Measurements from ENCODE around the gene CCDC38. TPM values are rescaled to one million over a fixed set of nuclear protein-coding genes. Genes with fewer than 3 reads are reported as not detected.

Gene CCDC38
- total RNA-seq, 1 donor from 2014 or later = not detected

GRCh38 chr12:95837240-95838038 lies 105.0 kb downstream of the CCDC38 start:
- Mint-ChIP-seq H3K9me3 (no peaks in the 10 kb centered on the region), H3K4me3 (no peak overlapping the region), H3K27ac (ENCODE audit: unreplicated experiment) (no peak overlapping the region), H3K4me1 (no peaks in the 10 kb centered on the region), H3K27me3 (ENCODE audit: low read depth) (peaks cover 23% of the 10 kb centered on the region), H3K36me3 (ENCODE audit: low read depth) (no peaks in the 10 kb centered on the region)
- no peak for DNase-seq (ENCODE audit: low read depth, low spot score)
- TF ChIP-seq CTCF (conservative IDR thresholded peaks at IDR 0.05) = no peak

GRCh38 chr12:95836630-95837239 lies 105.7 kb downstream of the CCDC38 start:
- H3K9me3 Mint-ChIP-seq = no peaks in the 10 kb centered on the region
- H3K4me1 Mint-ChIP-seq = no peaks in the 10 kb centered on the region
- TF ChIP-seq CTCF (conservative IDR thresholded peaks at IDR 0.05) = no peak
- H3K27ac Mint-ChIP-seq (ENCODE audit: unreplicated experiment) = no peak overlapping the region
- no peak overlapping the region for H3K4me3 Mint-ChIP-seq
- H3K36me3 Mint-ChIP-seq (ENCODE audit: low read depth) = no peaks in the 10 kb centered on the region
- H3K27me3 Mint-ChIP-seq (ENCODE audit: low read depth) = peaks cover 23% of the 10 kb centered on the region
- DNase-seq (ENCODE audit: low read depth, low spot score) = no peak

GRCh38 chr12:95836185-95836609 lies 106.2 kb downstream of the CCDC38 start:
- Mint-ChIP-seq H3K9me3 (no peaks in the 10 kb centered on the region), H3K27ac (ENCODE audit: unreplicated experiment) (no peak overlapping the region), H3K27me3 (ENCODE audit: low read depth) (peaks cover 23% of the 10 kb centered on the region), H3K36me3 (ENCODE audit: low read depth) (no peaks in the 10 kb centered on the region), H3K4me1 (no peaks in the 10 kb centered on the region), H3K4me3 (no peak overlapping the region)
- no peak for DNase-seq (ENCODE audit: low read depth, low spot score)
- no peak for TF ChIP-seq CTCF (conservative IDR thresholded peaks at IDR 0.05)

- H3K27me3 Mint-ChIP-seq (ENCODE audit: low read depth) = peaks cover 23% of the 10 kb centered on the region
- no peaks in the 10 kb centered on the region for H3K9me3 Mint-ChIP-seq
- H3K36me3 Mint-ChIP-seq (ENCODE audit: low read depth) = no peaks in the 10 kb centered on the region
- no peak overlapping the region for H3K4me3 Mint-ChIP-seq
- H3K4me1 Mint-ChIP-seq = peaks cover 3% of the 10 kb centered on the region
- H3K27ac Mint-ChIP-seq (ENCODE audit: unreplicated experiment) = no peak overlapping the region
- DNase-seq (ENCODE audit: low read depth, low spot score) = no peak
- no peak for TF ChIP-seq CTCF (conservative IDR thresholded peaks at IDR 0.05)
Measured at GRCh38 chr12:95834572-95834971, 107.8 kb downstream of the CCDC38 start.

GRCh38 chr12:95830335-95831089 lies 111.9 kb downstream of the CCDC38 start:
- no peak for DNase-seq (ENCODE audit: low read depth, low spot score)
- Mint-ChIP-seq H3K4me3 (no peak overlapping the region), H3K9me3 (no peaks in the 10 kb centered on the region), H3K36me3 (ENCODE audit: low read depth) (no peaks in the 10 kb centered on the region), H3K27ac (ENCODE audit: unreplicated experiment) (no peak overlapping the region), H3K27me3 (ENCODE audit: low read depth) (peaks cover 3% of the 10 kb centered on the region), H3K4me1 (peaks cover 21% of the 10 kb centered on the region)
- TF ChIP-seq CTCF (conservative IDR thresholded peaks at IDR 0.05) = no peak

All from neural crest cell (in vitro differentiated cells).